ENCODE measurements around the gene CLEC20A.

GRCh38 chr1:178538192-178538916 lies 41.6 kb upstream of the CLEC20A start:
- TF ChIP-seq EZH2 (IDR thresholded peaks at IDR 0.05), result no peak
- no peak for TF ChIP-seq POLR2AphosphoS5 (IDR thresholded peaks at IDR 0.05; ENCODE audit: borderline replicate concordance, low read depth, low read length)

All from SK-N-MC (cell line).